ENCODE data around the gene KDM2B.

GRCh38 chr12:121514184-121514742, 66.6 kb downstream of the KDM2B start:
- TF ChIP-seq, protein P1, sequence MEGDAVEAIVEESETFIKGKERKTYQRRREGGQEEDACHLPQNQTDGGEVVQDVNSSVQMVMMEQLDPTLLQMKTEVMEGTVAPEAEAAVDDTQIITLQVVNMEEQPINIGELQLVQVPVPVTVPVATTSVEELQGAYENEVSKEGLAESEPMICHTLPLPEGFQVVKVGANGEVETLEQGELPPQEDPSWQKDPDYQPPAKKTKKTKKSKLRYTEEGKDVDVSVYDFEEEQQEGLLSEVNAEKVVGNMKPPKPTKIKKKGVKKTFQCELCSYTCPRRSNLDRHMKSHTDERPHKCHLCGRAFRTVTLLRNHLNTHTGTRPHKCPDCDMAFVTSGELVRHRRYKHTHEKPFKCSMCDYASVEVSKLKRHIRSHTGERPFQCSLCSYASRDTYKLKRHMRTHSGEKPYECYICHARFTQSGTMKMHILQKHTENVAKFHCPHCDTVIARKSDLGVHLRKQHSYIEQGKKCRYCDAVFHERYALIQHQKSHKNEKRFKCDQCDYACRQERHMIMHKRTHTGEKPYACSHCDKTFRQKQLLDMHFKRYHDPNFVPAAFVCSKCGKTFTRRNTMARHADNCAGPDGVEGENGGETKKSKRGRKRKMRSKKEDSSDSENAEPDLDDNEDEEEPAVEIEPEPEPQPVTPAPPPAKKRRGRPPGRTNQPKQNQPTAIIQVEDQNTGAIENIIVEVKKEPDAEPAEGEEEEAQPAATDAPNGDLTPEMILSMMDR (IDR thresholded peaks at IDR 0.05; ENCODE audit: poor library complexity) = no peak
- no peak for TF ChIP-seq EZH2 (IDR thresholded peaks at IDR 0.05; ENCODE audit: borderline replicate concordance)
